Muscle layer of colon (tissue), 2 donors: ENCODE data around the gene RAD51B.
"Not testable (repeated sequence)": the region's sequence is repeated elsewhere in the genome, so short reads cannot be mapped to it uniquely, and the experiment has no call there.

Experiments
- H3K27ac ChIP-seq: one replicate; pipeline ENCODE4 v1.7.0; 2013; ENCODE audit warnings: low read depth, mild to moderate bottlenecking, low read length, moderate library complexity
- H3K27me3 ChIP-seq, 2 donors: one replicate each; pipeline ENCODE4 v1.7.0; 2013; ENCODE audit warnings: low read length in 2 of 2, mild to moderate bottlenecking in 2 of 2; ENCODE audit not compliant: insufficient read depth in 2 of 2, control insufficient read depth in 1 of 2
- H3K36me3 ChIP-seq: one replicate; pipeline ENCODE4 v1.7.0; 2013; ENCODE audit warnings: mild to moderate bottlenecking, low read length; ENCODE audit not compliant: insufficient read depth
- H3K4me1 ChIP-seq: one replicate; pipeline ENCODE4 v1.7.0; 2013; ENCODE audit warnings: mild to moderate bottlenecking, low read length; ENCODE audit not compliant: insufficient read depth
- H3K4me3 ChIP-seq, 2 donors: one replicate each; pipeline ENCODE4 v1.7.0; 2013; ENCODE audit warnings: low read length in 2 of 2, low read depth in 1 of 2, mild to moderate bottlenecking in 1 of 2, moderate library complexity in 1 of 2
- H3K9ac ChIP-seq: one replicate; pipeline ENCODE4 v1.7.0; 2013; ENCODE audit warnings: low read length
- H3K9me3 ChIP-seq: one replicate; pipeline ENCODE4 v1.7.0; 2013; ENCODE audit warnings: mild to moderate bottlenecking, low read length
- donor health status: abdominal sarcoma.
- donor health status: Adenocarcinoma of cecum.

Gene RAD51B

DNA sequence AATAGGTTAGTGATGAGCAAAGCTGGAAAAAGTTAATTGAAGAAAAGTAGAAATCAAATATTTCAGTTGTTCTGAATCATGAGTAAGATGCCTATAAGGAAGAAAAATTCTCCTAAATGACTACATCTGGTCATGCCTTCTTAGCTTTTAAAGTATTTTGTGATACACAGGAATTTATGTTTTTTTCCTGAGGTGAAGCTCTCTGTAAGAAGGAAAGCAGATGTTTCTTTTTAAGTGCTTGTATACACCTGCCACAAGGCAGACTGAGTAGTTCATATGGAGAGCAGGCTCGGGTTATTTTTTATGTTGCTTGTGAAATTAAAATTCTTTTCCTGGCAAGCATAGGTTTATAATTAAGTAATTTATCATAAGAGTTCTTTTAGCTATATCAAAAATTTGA lies 275.2 kb downstream of the RAD51B start:
- no peaks in the 10 kb centered on the region for H3K9me3 ChIP-seq
- H3K4me3 ChIP-seq: no peak overlapping the region
- H3K36me3 ChIP-seq: no peaks in the 10 kb centered on the region
- peaks cover 37% of the 10 kb centered on the region for H3K4me1 ChIP-seq
- no peaks in the 10 kb centered on the region for H3K27me3 ChIP-seq
- peak overlapping the region; percentile 35 for H3K27ac ChIP-seq
- H3K9ac ChIP-seq: no peak overlapping the region

DNA sequence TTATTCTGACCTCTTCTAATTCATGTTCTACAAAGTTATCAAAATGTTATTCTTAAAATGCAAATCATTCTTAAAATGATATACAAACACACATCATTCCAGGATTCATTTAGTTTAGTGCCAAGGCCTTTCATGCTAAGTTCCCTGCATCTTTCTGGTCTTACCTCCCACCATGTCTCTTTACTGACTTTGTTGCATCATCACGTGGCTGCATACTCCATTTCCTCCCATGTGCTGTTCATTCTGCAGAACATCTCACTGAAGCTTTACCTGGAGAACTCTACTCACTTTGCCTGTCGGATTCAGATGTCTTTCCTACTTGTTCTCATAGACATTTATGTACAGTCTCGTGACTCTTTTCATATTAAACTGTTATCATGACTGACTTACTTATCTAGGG lies 278.1 kb downstream of the RAD51B start:
- H3K4me1 ChIP-seq: peaks cover 50% of the 10 kb centered on the region
- no peak overlapping the region for H3K9ac ChIP-seq
- peak overlapping the region; percentile 85 for H3K27ac ChIP-seq
- no peaks in the 10 kb centered on the region for H3K9me3 ChIP-seq
- H3K36me3 ChIP-seq: no peaks in the 10 kb centered on the region
- no peaks in the 10 kb centered on the region for H3K27me3 ChIP-seq
- H3K4me3 ChIP-seq: no peak overlapping the region

DNA sequence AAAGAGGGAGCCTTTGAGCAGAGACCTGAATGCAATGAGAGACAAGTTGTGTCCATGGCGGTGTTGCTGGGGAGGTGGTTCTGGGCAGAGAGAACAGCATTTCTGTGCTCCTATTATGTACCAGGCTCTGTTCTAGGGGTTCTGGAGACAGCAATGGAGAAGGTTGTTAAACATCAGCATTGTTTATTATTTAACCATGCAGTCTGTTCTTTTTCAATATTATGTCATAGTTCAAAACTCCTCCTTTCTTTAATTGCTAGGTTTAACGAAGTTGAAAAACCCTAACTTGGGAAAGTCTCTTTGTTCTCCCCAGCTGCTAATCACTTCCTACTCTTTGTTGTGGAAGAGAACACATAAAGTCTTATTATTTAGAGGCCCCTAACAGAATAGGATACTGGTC lies 279.3 kb downstream of the RAD51B start:
- H3K9ac ChIP-seq: no peak overlapping the region
- H3K4me1 ChIP-seq: peaks cover 60% of the 10 kb centered on the region
- H3K9me3 ChIP-seq: no peaks in the 10 kb centered on the region
- H3K27ac ChIP-seq: peak overlapping the region; percentile 85
- no peaks in the 10 kb centered on the region for H3K27me3 ChIP-seq
- H3K4me3 ChIP-seq: no peak overlapping the region
- H3K36me3 ChIP-seq: no peaks in the 10 kb centered on the region

DNA sequence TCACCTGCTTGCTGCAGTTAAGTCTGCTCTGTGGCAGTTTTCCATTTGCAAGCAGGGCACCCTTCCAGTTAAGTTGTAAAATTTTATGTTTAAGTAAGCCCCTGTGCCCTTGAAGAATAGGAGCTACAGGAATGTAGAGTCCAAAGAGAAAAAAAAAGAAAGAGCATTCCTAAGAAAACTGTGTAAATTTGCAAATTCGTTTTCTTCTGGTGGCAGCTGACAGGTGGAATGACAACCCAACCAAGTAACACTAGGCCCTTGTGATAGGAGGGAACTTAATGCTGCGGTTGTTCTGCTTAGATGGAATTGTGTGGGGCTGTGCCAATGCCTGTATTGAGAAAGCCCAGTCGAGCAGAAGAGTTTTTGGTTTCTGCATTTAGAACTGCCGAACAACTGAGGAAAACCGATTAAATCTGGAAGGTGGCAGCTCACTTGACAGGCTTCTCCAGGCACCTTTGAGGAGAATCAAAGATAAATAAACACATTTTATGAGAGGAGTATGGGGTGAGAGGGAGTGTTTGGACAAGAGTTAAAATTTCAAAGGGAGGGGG lies 280.0 kb downstream of the RAD51B start:
- no peaks in the 10 kb centered on the region for H3K36me3 ChIP-seq
- no peaks in the 10 kb centered on the region for H3K27me3 ChIP-seq
- no peak overlapping the region for H3K4me3 ChIP-seq
- peaks cover 62% of the 10 kb centered on the region for H3K4me1 ChIP-seq
- no peak overlapping the region for H3K9ac ChIP-seq
- peak overlapping the region; percentile 85 for H3K27ac ChIP-seq
- H3K9me3 ChIP-seq: no peaks in the 10 kb centered on the region

DNA sequence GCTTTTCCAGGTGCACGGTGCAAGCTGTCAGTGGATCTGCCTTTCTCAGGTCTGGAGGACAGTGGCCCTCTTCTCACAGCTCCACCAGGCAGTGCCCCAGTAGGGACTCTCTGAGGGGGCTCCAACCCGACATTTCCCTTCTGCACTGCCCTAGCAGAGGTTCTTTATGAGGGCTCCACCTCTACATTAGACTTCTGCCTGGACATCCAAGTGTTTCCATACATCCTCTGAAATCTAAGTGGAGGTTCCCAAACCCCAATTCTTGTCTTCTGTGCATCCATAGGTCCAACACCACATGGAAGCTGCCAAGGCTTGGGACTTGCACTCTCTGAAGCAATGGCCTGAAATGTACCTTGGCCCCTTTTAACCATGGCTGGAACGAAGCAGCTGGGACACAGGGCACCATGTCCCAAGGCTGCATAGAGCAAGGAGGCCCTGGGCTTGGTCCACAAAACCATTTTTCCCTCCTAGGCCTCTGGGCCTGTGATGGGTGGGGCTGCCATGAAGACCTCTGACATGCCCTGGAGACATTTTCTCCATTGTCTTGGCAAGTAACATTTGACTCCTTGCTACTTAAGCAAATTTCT lies 282.2 kb downstream of the RAD51B start:
- H3K4me1 ChIP-seq: peaks cover 65% of the 10 kb centered on the region
- peak overlapping the region in 1 of 2 donors; percentile 22 for H3K4me3 ChIP-seq
- H3K27ac ChIP-seq: peak overlapping the region; percentile 67
- H3K36me3 ChIP-seq, H3K9ac ChIP-seq, H3K27me3 ChIP-seq, H3K9me3 ChIP-seq: not testable (repeated sequence)

DNA sequence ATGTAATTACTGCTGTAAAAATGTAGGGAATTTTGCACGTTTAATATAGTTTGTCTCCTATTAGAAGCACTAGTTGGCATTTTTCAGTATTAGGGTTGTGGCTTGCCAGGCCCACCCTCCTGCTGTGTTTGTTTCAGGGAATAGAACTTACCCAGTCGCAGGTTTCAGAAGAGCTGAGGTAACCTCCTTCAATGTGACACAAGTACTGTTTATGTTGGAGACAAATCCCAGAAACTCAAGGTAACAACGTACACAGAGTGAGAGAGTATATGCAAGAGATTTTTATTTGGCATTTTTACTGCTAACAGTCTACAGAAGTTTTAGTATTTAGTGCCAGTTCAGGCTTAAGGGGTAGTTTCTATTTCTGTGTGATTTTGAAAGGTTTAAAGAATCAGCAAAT lies 284.3 kb downstream of the RAD51B start:
- no peaks in the 10 kb centered on the region for H3K9me3 ChIP-seq
- H3K4me3 ChIP-seq: no peak overlapping the region
- H3K4me1 ChIP-seq: peaks cover 57% of the 10 kb centered on the region
- no peaks in the 10 kb centered on the region for H3K27me3 ChIP-seq
- H3K27ac ChIP-seq: peak overlapping the region; percentile 83
- H3K9ac ChIP-seq: no peak overlapping the region
- H3K36me3 ChIP-seq: no peaks in the 10 kb centered on the region

DNA sequence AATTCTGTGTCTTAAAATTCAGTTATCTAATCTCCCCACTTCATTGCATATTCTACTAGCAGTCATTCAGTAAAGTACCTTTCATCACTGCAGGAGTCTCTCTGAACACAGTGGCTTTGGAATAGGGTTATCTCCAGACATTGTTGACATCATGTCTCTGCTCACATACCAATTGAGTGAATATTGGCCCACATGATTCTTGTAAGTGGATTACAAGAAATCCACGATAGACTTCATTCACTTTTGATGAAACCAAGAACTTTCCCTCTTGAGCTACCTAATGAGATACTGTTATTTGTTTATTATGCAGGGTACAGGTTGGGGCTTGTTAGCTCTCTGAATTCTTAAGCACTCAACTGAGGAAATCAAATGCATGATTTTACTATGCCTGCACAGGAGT lies 284.9 kb downstream of the RAD51B start:
- Histone ChIP-seq H3K4me3 (no peak overlapping the region), H3K9ac (no peak overlapping the region), H3K27me3 (no peaks in the 10 kb centered on the region), H3K36me3 (no peaks in the 10 kb centered on the region), H3K9me3 (no peaks in the 10 kb centered on the region), H3K27ac (peak overlapping the region; percentile 76), H3K4me1 (peaks cover 53% of the 10 kb centered on the region)

DNA sequence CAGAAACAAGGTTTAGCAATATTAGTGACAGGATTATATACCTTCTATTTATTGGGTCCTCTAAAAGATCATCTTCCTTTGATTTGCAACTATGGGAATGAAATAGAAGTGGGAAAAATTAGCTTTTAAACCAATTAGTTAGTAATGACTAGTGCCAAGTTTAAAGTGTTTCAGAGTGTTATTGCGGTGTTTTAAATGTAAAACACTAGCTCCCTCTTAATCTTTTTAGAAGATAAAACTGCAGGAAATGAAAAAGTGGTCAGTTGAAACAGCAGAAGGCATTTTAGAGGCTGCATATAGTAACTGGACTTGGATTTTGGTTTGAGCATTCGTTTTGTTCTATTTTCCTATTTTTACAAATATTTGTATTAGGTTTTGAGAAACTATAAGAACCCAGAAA lies 286.2 kb downstream of the RAD51B start:
- no peak overlapping the region for H3K4me3 ChIP-seq
- H3K4me1 ChIP-seq: peaks cover 51% of the 10 kb centered on the region
- no peaks in the 10 kb centered on the region for H3K27me3 ChIP-seq
- peak overlapping the region; percentile 59 for H3K27ac ChIP-seq
- H3K9ac ChIP-seq: no peak overlapping the region
- no peaks in the 10 kb centered on the region for H3K9me3 ChIP-seq
- no peaks in the 10 kb centered on the region for H3K36me3 ChIP-seq

DNA sequence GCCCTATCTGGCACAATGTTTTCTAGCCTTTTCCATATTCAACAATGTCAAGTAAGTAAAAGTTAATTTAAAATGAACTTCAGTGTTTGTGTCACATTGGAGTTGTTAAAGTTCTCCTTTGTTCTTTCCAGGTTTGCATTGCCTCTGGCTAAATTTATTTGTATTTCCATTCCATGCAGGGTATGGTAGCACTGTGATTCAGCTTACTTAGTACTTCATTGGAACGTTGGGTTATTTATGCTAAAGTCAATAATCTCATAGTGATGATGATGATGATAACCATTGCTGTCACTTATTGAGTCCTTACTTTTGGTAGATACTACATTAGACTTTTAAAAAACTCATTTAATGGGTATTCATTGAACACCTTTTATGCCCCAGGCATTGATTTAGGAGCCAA lies 286.9 kb downstream of the RAD51B start:
- Histone ChIP-seq H3K9ac (no peak overlapping the region), H3K9me3 (no peaks in the 10 kb centered on the region), H3K27ac (peak overlapping the region; percentile 59), H3K27me3 (no peaks in the 10 kb centered on the region), H3K4me1 (peaks cover 57% of the 10 kb centered on the region), H3K36me3 (no peaks in the 10 kb centered on the region), H3K4me3 (no peak overlapping the region)

DNA sequence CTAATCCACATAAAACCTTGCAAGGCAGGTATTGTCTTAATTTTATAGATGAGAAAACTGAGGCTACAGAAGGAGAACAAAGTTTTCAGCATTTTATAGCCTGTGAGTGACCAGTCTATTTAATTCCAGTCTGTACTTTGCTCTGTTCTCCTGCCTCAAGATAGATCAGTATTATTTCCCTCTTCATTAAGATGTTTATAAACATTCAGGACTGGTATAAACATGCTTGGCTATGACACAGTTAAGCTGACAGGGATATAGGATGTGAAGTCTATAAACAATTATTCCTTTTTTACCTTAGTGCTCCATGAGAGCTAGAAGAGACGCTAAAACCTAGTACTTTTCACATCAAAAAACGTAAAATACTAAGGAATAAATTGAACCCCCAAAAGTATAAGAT lies 287.3 kb downstream of the RAD51B start:
- Histone ChIP-seq H3K36me3 (no peaks in the 10 kb centered on the region), H3K9me3 (no peaks in the 10 kb centered on the region), H3K9ac (no peak overlapping the region), H3K27ac (peak overlapping the region; percentile 59), H3K27me3 (no peaks in the 10 kb centered on the region), H3K4me3 (no peak overlapping the region), H3K4me1 (peaks cover 62% of the 10 kb centered on the region)

DNA sequence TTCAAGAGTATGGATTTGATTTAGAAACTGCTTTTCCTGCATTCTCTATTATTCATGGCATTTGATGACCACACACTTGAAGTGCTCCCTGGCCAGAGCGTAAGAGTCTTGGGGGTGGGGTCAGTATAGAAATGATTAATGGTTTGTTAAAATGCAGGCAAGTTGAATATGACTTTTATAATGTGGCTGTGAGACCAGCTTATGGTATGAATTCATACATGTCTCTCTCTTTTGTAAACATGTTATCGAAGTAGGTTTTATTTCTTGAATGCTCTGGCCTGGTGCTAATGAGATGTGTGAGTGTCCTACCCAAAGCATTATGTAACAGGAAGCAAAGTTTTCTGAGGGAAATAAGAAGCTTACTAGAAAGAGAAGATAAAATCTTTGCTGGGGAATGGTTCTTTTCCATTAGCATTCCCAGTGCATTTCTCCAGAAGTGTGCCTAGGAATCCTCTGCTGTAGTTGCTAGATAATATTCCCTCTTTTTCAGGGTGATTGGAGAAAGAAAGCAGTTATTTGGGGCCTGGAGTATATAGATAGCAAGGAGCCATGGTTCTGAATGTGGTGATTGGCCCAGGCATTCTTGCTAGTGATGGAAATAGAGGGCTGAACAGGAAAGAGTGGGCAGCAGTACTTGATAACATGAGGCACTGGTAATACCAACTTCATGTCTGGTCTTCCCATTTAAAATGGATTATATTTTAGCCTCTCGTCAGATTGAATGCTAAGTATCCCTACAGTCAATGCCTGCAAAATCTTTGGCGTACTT lies 289.7 kb downstream of the RAD51B start:
- H3K36me3 ChIP-seq: no peaks in the 10 kb centered on the region
- H3K4me1 ChIP-seq: peaks cover 46% of the 10 kb centered on the region
- no peaks in the 10 kb centered on the region for H3K27me3 ChIP-seq
- peak overlapping the region; percentile 59 for H3K27ac ChIP-seq
- no peak overlapping the region for H3K9ac ChIP-seq
- H3K4me3 ChIP-seq: peak overlapping the region in 1 of 2 donors; percentile 11
- H3K9me3 ChIP-seq: no peaks in the 10 kb centered on the region
